Stimulated activated CD8-positive, alpha-beta memory T cell treated with anti-CD3 and anti-CD28 coated beads, Interleukin-7, amount 100 ng/mL, for 1 hour (primary cell): ENCODE data around the gene ATP6V1B1.

Experiments
- DNase-seq, 2 donors: peaks; one replicate each; pipeline ENCODE4 v3.0.0-alpha.2; 2020; ENCODE audit warnings: low read depth in 2 of 2

Gene ATP6V1B1

DNA sequence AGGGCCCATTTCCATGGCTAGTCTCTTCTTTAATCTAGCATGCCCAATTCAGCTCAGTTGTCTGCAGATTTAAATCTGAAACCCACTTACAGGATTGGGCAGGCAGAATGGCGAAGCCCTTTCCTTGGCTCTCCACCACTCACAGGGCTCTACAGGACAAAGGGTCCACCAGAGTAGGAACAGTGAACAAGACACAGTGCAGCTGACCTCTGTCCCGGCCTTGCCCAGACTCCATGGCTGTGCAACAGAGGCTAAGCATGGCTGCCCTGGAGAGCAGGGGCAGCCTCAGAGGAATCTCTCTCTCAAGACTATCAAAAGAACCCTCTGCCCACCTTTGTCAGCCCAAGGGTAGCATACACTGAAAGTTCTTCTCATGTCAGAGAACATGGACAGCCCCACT is 9.7 kb upstream of the ATP6V1B1 start:
- no peak for DNase-seq

DNA sequence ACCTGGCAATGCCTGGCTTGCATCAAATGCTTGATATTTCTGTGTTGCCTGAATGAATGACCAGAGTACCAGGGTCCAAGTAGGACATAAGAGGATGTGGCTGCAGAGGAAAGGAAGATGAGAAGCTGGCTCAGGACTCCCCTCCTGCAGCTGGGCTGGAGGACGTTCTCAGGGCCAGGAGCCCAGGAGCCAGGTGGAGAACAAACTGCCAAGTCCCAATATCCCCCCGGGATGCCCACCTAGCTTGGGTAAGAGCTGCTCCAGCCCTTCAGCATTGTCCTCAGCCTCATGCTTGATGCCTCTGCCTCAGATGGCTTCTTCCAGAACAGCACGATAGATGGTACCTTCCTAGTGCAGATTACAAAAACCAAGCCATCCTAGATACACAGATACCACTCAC is 8.6 kb upstream of the ATP6V1B1 start:
- no peak for DNase-seq

DNA sequence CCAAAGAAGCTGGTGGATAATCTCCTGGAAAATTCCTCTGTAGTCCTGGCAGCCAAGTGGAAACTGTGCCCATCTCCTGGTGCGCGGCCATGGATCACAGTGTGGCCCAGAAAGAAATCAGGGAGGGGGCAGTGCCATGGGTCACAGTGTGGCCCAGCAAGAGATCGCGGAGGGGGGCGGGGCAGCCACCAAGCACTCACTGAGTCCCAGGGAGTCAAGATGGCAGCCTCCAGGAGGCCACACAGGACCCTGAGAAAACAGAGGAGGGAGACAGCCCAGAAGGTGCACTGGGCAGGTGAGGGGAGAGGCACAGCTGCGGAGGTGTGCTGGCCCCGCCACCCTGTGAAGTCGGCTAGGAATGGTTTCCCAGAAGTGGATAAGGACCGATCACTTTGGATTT is 8.1 kb upstream of the ATP6V1B1 start:
- DNase-seq, result no peak

DNA sequence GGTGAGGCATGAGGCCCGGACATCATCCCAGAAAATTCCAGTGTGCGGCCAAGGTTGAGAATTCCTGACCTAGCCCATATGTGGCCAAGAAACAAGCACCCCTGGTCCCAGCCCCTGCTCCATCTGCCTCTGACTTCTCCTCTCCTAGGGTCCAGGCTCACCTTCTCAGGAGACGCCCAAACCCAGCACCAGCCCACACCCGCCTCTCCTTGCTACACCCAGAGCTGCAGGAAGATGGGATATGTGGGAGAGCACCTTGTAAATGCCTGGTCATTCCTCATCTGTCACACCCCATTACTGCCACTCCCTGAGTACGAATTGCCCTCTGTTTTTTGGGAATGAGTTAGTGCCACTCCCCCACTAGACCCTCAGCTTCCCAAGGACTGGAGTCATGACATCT is 7.3 kb upstream of the ATP6V1B1 start:
- DNase-seq, result no peak

DNA sequence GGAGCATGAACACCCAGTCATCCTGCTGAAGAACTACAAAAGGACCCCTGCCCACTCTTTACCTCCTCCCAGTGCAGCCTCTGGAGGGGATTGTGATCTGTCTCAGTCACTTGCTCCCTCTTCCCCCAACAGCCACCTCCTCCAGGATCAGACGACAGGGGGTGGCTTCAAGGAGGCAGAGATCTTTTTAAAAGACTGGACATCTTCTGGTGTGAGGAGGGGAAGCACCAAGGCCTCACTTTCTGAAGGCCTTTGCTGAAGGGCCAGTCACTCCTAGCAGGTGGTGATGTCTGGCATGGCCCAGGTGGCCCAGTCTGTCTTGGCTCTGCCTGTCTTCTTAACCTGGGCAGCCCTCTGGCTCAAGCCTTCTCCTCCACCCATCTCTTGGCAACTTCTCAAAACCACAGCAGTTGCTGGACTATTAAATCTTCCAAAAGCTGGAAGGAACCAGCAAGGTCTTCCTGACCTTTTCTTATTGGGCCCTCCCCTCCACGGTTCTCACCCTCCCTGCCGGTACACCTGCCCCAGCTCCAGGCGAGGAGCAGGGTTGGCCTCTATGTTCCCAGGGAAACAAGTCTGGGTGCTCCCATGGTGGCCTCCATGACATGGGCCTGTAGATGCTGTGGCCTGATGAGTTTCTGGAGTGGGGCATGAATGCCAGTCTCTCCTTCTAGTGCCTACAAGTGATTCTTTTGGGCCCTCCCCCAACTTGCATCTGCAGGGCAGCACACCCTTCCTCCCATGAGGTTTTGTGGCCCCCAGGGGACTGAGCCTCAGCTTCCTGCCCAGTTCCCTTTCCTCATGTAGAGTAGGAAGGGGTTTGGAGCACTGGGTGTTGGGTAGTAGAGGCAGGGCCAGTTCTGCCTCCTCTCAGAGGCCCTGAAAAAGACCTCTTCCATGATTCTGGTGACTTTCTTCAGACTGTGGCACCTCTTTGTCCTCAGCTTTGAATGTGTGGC is 5.0 kb upstream of the ATP6V1B1 start:
- DNase-seq, result no peak

DNA sequence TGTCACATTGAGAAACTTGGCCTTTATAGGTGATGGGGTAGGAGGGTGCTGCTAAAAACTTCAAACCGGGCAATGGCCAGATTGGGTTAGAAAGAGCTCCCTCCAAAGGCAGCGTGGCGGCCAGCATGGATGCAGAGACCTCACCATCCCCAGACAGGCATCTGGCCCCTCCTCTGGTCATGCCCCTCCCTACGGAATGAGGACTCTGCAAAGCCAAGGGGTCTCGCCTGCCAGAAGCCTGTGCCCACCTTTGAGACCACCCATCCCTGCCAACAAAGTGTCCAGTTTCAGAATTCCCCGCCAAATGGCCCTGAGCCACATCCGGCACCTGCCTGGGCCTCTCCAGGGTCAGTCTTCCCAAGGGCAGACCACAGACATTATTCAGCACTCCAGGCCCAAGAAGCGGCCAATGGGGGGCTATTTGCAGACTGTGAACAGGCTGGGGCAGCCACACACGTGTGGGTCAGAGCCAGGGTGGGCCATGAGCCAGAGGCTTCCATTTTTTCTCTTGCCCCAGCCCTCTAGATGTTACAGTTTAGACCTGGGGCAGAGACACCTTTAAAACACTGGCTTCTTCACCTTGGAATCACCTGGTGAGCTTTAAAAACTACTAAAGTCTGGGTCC is 4.2 kb upstream of the ATP6V1B1 start:
- DNase-seq, result no peak

DNA sequence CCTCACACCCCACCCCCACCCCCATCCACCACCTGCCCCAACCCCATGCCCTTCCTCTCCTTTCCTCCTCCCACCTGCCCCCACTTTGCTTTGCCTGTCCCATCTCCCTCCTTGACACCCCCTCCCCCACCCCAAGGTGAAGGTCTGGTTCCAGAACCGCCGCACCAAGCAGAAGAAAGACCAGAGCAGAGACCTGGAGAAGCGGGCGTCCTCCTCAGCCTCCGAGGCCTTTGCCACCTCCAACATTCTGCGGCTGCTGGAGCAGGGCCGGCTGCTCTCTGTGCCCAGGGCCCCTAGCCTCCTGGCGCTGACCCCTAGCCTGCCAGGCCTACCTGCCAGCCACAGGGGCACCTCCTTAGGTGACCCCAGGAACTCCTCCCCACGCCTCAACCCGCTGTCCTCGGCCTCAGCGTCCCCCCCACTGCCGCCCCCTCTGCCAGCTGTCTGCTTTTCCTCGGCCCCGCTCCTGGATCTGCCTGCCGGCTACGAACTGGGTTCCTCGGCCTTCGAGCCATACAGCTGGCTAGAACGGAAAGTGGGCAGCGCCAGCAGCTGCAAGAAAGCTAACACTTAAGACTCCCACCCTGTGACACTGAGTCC is 3.0 kb upstream of the ATP6V1B1 start:
- DNase-seq, result no peak

DNA sequence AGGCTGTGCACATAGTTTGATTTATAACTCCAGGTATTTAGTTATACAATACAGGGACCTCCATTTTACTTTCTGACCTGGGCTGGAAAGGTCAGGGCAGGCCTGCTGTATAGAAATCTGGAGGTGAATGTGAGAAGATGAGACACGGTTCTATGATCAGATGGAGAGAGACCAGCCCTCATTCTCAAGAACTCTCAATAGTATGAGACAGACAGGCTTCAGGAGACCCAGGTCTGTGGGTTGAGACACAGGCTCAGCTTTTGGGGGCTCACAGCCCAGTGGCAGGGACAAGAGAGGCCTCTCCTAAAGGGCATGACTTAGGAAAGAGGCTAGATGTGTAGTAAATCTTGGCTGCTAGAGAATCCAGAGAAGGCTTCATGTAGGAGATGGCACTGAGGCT is 719 bp upstream of the ATP6V1B1 start:
- DNase-seq, result no peak

DNA sequence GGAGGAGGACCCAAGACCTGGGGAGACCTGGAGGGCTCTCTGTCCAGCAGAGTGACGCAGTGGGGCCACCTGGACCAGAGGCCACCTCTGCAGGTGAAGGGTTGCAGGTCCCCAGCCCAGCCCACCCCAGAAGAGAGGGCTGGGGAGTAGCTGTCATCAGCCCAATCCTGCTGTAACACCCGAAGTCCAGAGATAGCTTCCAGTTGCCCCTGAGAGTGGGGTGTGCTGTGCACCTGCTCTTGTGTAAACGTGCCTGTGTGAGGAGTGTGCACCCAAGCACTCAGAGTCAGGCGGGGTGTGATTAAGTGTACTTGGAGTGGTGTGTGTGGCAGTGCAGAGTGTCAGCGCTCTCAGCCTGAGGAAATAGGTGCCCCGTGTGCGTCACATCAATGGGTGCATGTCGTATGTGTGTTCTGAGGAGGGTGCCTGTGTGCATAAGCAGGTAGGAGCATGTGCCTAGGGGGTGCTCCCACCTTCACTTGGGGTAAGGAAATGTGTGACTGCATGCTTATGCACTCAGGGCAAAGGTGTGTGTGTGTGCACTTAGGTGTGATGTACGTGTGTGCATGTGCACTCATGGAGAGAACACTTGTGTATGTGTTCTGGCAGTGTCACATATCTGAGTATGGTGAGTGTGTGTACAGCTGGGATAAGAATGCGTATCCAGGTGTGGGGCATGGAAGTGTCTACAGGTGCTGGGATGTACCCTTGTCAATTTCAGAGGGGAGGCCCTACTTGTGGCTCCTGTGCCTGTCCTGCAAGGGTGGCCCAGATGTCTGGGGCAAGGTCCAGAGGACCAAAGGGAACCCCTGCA is 672 bp downstream of the ATP6V1B1 start:
- DNase-seq, result no peak

DNA sequence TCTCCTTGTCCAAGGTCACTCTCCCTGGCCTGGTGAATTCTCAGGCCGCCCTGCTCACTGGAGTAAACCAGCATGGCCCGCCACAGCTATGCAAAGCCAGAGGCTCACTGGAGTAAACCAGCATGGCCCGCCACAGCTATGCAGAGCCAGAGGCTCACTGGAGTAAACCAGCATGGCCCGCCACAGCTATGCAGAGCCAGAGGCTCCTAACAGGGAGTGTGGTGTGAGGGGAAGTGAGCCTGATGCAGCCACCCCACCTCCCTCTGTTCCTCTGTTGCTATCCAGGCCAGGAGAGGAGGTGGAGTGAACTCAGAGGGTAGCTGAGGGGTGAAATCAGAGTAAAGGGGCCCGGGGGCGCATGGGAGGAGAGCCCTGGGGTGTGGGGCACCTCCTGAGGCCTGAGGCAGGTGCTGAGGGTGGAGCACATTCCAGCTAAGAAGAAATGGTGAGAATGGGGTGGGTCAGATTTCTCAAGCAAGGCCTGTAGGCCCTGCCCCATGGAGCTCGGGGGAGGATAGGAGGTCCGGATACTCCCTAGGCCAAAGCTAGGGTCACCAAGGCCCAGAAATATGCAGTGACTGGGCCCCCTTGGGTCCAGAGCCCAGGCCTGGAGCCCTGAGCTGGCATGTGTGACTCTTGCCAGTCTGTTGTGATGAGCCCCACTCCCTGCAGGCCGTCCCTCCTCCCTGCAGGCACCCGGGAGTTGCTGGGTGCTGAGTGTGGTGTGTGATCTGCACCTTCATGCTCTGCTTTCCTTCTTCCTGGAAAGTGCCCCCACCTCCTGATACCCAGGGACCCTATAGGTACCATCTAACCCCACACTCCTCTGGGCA is 1.5 kb downstream of the ATP6V1B1 start:
- no peak for DNase-seq

DNA sequence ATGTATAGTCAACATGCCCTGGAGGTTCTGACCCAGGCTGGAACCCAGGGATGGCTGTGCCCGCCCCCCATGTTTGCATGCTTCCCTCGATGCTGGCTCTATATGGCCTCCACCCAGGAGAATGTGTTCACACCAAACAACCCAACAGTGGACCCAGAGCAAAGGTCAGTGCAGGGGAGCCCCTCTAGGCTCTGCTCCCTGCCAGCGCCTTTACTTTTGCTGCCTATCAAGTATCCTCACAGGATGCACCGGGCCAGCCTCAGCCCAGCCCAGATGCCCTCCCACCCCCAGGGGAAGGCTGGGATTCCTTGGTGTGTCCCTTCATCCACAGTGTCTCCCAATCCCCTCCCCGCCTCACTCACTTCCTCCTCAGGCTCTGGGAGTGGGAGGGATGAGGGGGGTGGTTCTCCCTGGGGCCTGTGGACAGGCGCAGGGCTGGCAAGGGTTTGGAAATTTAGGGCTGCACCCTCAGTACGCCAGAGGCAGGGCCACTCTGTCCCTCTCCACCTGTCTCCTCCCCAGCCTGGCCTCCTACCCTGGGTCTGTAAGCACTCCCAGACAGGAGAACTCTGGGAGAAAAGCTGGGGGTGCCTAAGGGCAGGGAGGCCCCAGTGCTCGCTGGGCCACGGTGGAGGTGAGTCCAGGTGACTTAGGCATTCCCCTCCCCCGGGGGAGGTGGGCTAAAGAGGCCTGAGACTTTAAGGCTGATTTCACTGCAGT is 2.3 kb downstream of the ATP6V1B1 start:
- DNase-seq, result no peak

DNA sequence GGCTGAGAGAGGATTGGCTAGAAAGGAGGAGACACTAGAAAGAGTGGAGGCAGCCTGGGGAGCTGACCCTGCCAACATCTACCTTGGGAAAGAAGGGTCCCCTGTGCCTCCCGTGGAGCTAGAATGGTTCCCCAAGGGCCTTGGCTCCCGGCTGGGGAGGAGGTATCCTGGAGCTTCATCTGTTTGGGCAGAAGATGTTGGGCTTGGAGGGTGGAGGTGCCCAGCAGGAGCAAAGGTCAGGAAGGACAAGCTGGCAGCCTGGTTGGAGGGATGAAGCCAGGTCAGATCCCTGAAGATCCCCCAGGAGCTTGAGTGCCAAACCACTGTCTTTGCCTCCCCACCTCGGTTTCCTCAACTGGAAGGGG is 2.9 kb downstream of the ATP6V1B1 start:
- DNase-seq, result no peak

DNA sequence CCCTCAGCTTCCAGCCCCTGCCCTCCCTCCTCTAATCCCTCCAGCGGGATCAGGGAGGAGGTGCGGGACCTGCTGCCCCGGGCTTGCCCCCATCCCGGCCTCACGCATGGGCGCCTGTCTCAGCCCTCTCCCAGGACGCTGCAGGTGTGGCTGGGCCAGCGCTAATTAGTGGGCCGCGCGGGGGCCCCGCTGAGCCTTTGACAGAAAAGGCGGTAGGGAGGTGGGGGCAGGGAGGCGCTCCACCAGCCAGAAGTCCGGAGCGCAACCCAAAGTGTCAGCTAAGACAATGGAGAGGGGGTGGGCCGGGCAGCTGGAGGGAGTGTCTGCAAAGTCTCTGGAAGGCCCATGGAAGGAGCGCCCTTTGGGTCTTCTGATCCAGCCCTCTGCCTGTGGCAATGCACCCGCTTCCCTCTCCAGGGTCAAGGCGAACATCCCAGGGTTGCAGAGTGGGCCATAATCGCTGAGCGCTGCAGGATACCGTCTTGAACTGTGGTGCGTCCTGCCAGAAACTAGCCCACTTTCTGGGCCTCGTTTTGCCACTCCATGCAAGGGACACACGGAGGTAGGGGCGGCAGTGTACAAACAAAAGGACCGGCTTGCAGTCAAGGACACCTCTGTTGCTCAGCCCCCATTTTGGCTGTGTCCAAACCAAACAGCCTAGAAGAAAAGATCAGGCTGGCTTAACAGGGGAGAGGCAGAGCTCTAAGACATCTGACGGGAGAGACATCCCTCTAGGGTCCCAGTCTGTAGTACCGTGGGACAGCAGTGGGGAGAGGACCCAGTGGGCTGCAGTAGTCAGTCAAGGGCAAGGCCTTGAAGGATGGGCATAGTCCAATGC is 3.5 kb downstream of the ATP6V1B1 start:
- DNase-seq, result no peak

DNA sequence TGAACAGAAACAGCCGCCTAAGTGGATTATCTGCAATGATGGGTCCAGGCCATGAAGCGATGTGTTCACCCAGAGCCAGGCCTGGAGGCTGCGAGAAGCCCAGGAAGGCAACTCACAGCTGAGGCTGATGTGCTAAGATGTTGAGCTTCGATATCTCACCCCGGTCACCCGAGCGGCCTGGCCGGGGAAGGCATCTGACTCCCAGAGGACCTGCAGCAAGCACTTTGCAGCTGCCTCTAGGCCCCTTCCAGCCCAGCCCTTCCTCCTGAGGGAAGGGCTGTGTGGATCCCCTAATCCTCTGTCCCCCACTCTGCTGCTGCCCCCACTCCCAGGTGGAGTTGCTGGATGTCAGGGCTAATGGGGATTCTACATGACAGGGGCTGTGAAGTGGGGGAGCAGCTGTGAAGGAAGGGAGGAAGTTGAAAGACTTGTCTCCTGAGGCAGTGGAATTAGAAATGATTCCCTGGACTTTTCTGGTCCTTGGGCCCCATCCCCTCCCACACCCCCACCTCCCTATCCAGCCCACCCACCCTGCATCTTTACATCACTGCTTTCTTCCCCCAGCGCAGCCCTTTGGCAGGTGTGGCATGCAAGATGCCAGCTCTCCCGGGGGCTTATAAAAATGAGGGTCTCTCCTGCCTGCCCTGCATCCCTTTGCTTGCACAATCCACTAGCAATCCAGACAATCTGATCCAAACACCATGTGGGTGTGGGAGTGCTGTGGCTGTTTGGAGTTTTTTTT is 4.3 kb downstream of the ATP6V1B1 start:
- no peak for DNase-seq

DNA sequence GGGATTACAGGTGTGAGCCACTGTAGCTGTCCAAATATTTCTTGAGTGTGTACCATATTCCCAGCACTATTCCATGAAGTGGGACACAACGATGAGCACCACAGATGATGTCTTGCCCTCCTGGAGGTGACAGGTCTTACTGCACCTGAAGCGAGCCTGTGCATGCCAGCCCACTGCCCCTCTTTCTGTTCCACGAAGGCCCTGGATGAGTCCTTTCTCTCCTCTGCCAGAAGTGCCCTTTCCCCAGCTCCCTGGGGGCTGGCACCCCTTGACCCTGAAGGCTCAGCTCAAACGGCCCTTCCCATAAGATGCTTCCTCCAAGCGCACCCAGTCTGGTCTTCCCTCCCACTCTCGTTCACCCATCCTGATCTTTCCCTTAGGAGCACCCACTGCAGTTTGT is 5.5 kb downstream of the ATP6V1B1 start:
- DNase-seq, result no peak

DNA sequence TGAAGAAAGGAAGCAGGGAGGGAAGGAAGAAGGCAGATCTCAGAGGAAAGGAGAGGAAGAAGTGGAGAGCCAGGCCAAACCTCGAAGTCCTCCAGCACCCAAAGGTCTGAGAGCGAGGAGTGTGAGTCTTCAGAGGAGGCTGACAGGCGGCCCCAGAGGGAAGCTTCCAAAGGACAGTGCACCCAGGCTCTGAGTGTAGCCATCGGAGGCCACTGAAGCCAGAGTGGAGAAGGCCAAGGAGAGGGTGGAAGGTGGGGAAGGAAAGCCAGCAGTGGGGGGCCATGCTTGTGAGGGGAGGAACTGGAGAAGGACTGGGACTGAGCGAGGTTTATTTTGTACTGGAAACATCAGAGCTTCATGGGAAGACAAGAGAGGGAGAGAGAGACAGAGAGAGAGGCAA is 6.0 kb downstream of the ATP6V1B1 start:
- DNase-seq, result no peak

DNA sequence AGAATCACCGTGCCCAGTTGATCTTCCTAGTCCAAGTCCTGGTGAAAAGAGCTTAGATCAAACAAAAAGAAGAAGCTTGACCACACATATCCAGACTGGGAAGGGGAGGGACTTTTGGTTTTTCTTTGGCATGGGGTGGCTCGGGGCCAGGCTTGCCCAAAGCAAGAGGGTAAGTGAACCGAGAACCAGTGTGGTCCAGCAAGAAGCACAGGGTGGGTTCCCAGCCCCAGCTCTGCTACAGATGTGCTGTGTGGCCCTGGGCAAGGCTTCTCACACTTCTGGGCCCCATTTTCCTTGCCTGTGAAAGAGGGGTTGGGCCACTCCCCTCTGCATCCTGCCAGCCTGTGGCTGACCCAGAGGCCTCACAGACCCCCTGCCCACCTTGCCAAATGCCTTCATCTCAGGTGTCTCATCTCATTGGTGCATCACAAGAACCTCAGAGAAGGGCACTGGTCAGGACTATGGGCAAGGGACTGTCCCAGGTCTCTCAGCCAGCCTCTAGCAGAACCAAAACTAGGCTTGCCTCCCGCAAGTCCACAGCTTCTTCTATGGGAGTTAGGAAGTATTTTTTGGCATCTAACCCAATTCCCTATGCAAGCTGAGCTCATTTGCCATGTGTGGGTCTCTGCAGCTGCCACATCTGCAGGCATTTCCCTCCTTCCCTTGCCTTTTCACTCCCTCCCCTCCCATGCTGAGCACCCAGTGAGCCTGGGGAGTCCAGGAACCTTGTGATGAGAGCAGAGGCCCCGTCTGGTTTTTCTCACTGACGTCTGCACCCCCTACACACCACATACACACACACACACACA is 6.9 kb downstream of the ATP6V1B1 start:
- no peak for DNase-seq
